Lower leg skin (tissue), 3 donors: ENCODE measurements around the gene BCL2.

Experiments used
- CTCF ChIP-seq, 3 donors: fragments of 450-650 bp; IDR thresholded peaks; one replicate each; pipeline ENCODE4 v1.5.1; 2016; ENCODE audit warnings: antibody characterized with exemption in 3 of 3, mild to moderate bottlenecking in 3 of 3, moderate library complexity in 2 of 3
- POLR2A ChIP-seq, 2 donors: fragments of 450-650 bp; IDR thresholded peaks; one replicate each; pipeline ENCODE4 v1.6.1; 2016 to 2017; ENCODE audit warnings: antibody characterized with exemption in 2 of 2, mild to moderate bottlenecking in 1 of 2, moderate library complexity in 1 of 2

- TF ChIP-seq CTCF (IDR thresholded peaks at IDR 0.05) (no peak), POLR2A (IDR thresholded peaks at IDR 0.05) (no peak)
Observed at GRCh38 chr18:63299837-63300745, 19.5 kb downstream of the BCL2 start.
